WTC11 (cell line): ENCODE data around the gene SORCS2. TPM values are rescaled to one million over a fixed set of nuclear protein-coding genes. Genes with fewer than 3 reads are reported as not detected.

Experiments used
- ATAC-seq: fragments of 200-7000 bp; cut with Tn5 transposase; 2 replicates; pipeline ENCODE4 v1.10.0; 2021; ENCODE audit warnings: mild to moderate bottlenecking, moderate library complexity
- CTCF ChIA-PET: fragments of 300-600 bp; sonication (Branson Sonifier 250); formaldehyde crosslinking; loops from one replicate; lab custom pipeline; 2021; ENCODE audit warnings: antibody characterized with exemption; lab: Charles Lee
- POLR2A ChIA-PET: fragments of 350-600 bp; sonication (Branson Sonifier 250); formaldehyde crosslinking; loops from one replicate; lab custom pipeline; 2021; ENCODE audit warnings: antibody characterized with exemption; lab: Charles Lee
- DNase-seq: peaks from one replicate; pipeline ENCODE4 v3.0.0; 2021; ENCODE audit warnings: low spot score
- H3K27ac Mint-ChIP-seq: 2 replicates; pipeline ENCODE4 v1.8.0; 2021; ENCODE audit warnings: mixed read lengths
- H3K27me3 Mint-ChIP-seq: 2 replicates; pipeline ENCODE4 v1.8.0; 2021; ENCODE audit warnings: low read depth, mild to moderate bottlenecking, moderate library complexity, mixed read lengths
- H3K36me3 Mint-ChIP-seq: 2 replicates; pipeline ENCODE4 v1.8.0; 2021; ENCODE audit warnings: mixed read lengths
- H3K4me1 Mint-ChIP-seq: 2 replicates; pipeline ENCODE4 v1.8.0; 2022; ENCODE audit warnings: mixed read lengths
- H3K4me3 Mint-ChIP-seq: 2 replicates; pipeline ENCODE4 v1.8.0; 2021; ENCODE audit warnings: mild to moderate bottlenecking, moderate library complexity, mixed read lengths
- H3K9me3 Mint-ChIP-seq: 2 replicates; pipeline ENCODE4 v1.8.0; 2021; ENCODE audit warnings: mixed read lengths
- AFF4 ChIP-seq: sonication (generic); formaldehyde crosslinking; IDR thresholded peaks from 2 replicates; pipeline ENCODE4 v1.8.1; 2023; ENCODE audit warnings: mild to moderate bottlenecking, missing genetic modification reagents, borderline replicate concordance
- AR ChIP-seq: fragments of 250-450 bp; sonication (Bioruptor Pico); IDR thresholded peaks from 2 replicates; pipeline ENCODE4 v1.9.0; 2021; ENCODE audit warnings: mild to moderate bottlenecking
- CBFB ChIP-seq: sonication (generic); formaldehyde crosslinking; IDR thresholded peaks from 2 replicates; pipeline ENCODE4 v1.8.1; 2022; ENCODE audit warnings: mild to moderate bottlenecking, low read depth, missing genetic modification reagents
- E2F4 ChIP-seq: sonication (generic); formaldehyde crosslinking; IDR thresholded peaks from 2 replicates; pipeline ENCODE4 v1.8.1; 2022; ENCODE audit warnings: low read depth, mild to moderate bottlenecking, moderate library complexity, missing genetic modification reagents, borderline replicate concordance
- EMX1 ChIP-seq: fragments of 250-450 bp; sonication (Bioruptor Pico); IDR thresholded peaks from 2 replicates; pipeline ENCODE4 v1.8.0; 2021; ENCODE audit warnings: mild to moderate bottlenecking
- IRF2 ChIP-seq: sonication (generic); formaldehyde crosslinking; IDR thresholded peaks from 2 replicates; pipeline ENCODE4 v1.8.0; 2022; ENCODE audit warnings: low read depth, missing genetic modification reagents, borderline replicate concordance
- MYBL2 ChIP-seq: sonication (generic); formaldehyde crosslinking; IDR thresholded peaks from 2 replicates; pipeline ENCODE4 v1.8.1; 2023; ENCODE audit warnings: mild to moderate bottlenecking, moderate library complexity, missing genetic modification reagents
- NR1H2 ChIP-seq: sonication (generic); formaldehyde crosslinking; IDR thresholded peaks from 2 replicates; pipeline ENCODE4 v1.9.0; 2021; ENCODE audit warnings: mild to moderate bottlenecking, moderate library complexity, missing genetic modification reagents
- OVOL2 ChIP-seq: fragments of 250-450 bp; sonication (Bioruptor Pico); IDR thresholded peaks from 2 replicates; pipeline ENCODE4 v1.9.0; 2021; ENCODE audit warnings: mild to moderate bottlenecking, borderline replicate concordance
- PRDM15 ChIP-seq: sonication (generic); formaldehyde crosslinking; IDR thresholded peaks from 2 replicates; pipeline ENCODE4 v1.8.0; 2022; ENCODE audit warnings: missing genetic modification reagents
- RELA ChIP-seq: sonication (generic); formaldehyde crosslinking; IDR thresholded peaks from 2 replicates; pipeline ENCODE4 v1.8.1; 2022; ENCODE audit warnings: missing genetic modification reagents, mild to moderate bottlenecking, borderline replicate concordance
- SP1 ChIP-seq: sonication (generic); formaldehyde crosslinking; conservative IDR thresholded peaks from 2 replicates; pipeline ENCODE4 v1.8.1; 2022; ENCODE audit warnings: missing genetic modification reagents
- ZBTB43 ChIP-seq: sonication (generic); formaldehyde crosslinking; IDR thresholded peaks from 2 replicates; pipeline ENCODE4 v1.8.1; 2023; ENCODE audit warnings: mild to moderate bottlenecking, missing genetic modification reagents
- ZMAT4 ChIP-seq: fragments of 250-450 bp; sonication (Bioruptor Pico); IDR thresholded peaks from 2 replicates; pipeline ENCODE4 v1.9.0; 2021; ENCODE audit warnings: mild to moderate bottlenecking
- ZNF138 ChIP-seq: sonication (generic); formaldehyde crosslinking; conservative IDR thresholded peaks from 2 replicates; pipeline ENCODE4 v1.8.1; 2022; ENCODE audit warnings: mild to moderate bottlenecking, moderate library complexity, missing genetic modification reagents
- ZNF423 ChIP-seq: fragments of 250-450 bp; sonication (Bioruptor Pico); IDR thresholded peaks from 2 replicates; pipeline ENCODE4 v2.1.2; 2022; ENCODE audit warnings: mild to moderate bottlenecking, moderate library complexity
- total RNA-seq: library from RNA; stranded (reverse); gene quantifications from 3 replicates; pipeline ENCODE4 v1.2.3, GENCODE V29; 2021

The SORCS2 gene
- total RNA-seq, 1 experiment from 2014 or later: 6.6 TPM

- TF ChIP-seq ZBTB43 (CRISPR knock-in tag) (no peak), MYBL2 (CRISPR knock-in tag) (no peak), AR (CRISPR knock-in tag) (no peak), ZNF138 (CRISPR knock-in tag) (no peak)
Observed at GRCh38 chr4:7367406-7367805, 175.1 kb downstream of the SORCS2 start (continued).

GRCh38 chr4:7367864-7368277 is 175.5 kb downstream of the SORCS2 start:
- ChIA-PET POLR2A (no interaction called here), CTCF (interaction anchor here (1.9 kb wide), 1 partner anchor 33 kb away, joined by 14 read pairs; no protein-coding TSS in a partner anchor)
- DNase-seq (no peak), ATAC-seq (no peak)
- no peak overlapping the region for H3K27ac Mint-ChIP-seq
- peaks cover 3% of the 10 kb centered on the region for H3K9me3 Mint-ChIP-seq
- no peaks in the 10 kb centered on the region for H3K27me3 Mint-ChIP-seq
- no peaks in the 10 kb centered on the region for H3K36me3 Mint-ChIP-seq
- H3K4me1 Mint-ChIP-seq: peaks cover 9% of the 10 kb centered on the region
- no peak overlapping the region for H3K4me3 Mint-ChIP-seq
- TF ChIP-seq AFF4 (CRISPR knock-in tag) (no peak), SP1 (CRISPR knock-in tag) (no peak), EMX1 (CRISPR knock-in tag) (no peak), OVOL2 (CRISPR knock-in tag) (no peak), PRDM15 (CRISPR knock-in tag) (no peak), NR1H2 (no peak), ZBTB43 (CRISPR knock-in tag) (no peak), ZNF138 (CRISPR knock-in tag) (no peak), ZMAT4 (CRISPR knock-in tag) (no peak), ZNF423 (no peak), IRF2 (CRISPR knock-in tag) (no peak), CBFB (CRISPR knock-in tag) (no peak), RELA (no peak), E2F4 (CRISPR knock-in tag) (no peak)
